ENCODE results near the gene MKNK2.
A peak's percentile ranks its signal among the peaks of the same experiment; 100 is the strongest.

GRCh38 chr19:2043961-2044708 lies 6.9 kb downstream of the MKNK2 start:
- TF ChIP-seq CTCF (IDR thresholded peaks at IDR 0.05) (peak; percentile 3; the same call in 1 of the 2 replicates), POLR2AphosphoS5 (IDR thresholded peaks at IDR 0.05; ENCODE audit: low read depth, low read length) (no peak)

Data from Panc1 (cell line).